G401.6 (cell line): ENCODE measurements around the gene SNX21.
A peak's percentile ranks its signal among the peaks of the same experiment; 100 is the strongest.
"Not testable (repeated sequence)": the region's sequence is repeated elsewhere in the genome, so short reads cannot be mapped to it uniquely, and the experiment has no call there.

ENCODE experiments used
- FAIRE-seq: peaks from 2 replicates; lab custom pipeline; 2012; peaks lifted over from hg19 to GRCh38; lab: Jason Lieb, UNC

SNX21 gene

GRCh38 chr20:45833030-45833882 lies at the start of gene SNX21:
SNX21 (plus strand) TSS chr20:45833799; CDS start chr20:45833920, 121 bp downstream.
- no peak for FAIRE-seq

GRCh38 chr20:45788351-45788750 lies 45.2 kb upstream of the SNX21 start:
- no peak for FAIRE-seq

GRCh38 chr20:45792317-45793118 lies 41.1 kb upstream of the SNX21 start:
- no peak for FAIRE-seq

GRCh38 chr20:45796337-45797065 lies 37.1 kb upstream of the SNX21 start:
- no peak for FAIRE-seq

- not testable (repeated sequence) for FAIRE-seq
Observed at GRCh38 chr20:45797510-45797909, 36.1 kb upstream of the SNX21 start.

- FAIRE-seq, result not testable (repeated sequence)
Observed at GRCh38 chr20:45797955-45798354, 35.6 kb upstream of the SNX21 start.

GRCh38 chr20:45798935-45799642 lies 34.5 kb upstream of the SNX21 start:
- no peak for FAIRE-seq

GRCh38 chr20:45801851-45802250 lies 31.7 kb upstream of the SNX21 start:
- FAIRE-seq, result no peak

GRCh38 chr20:45810191-45810970 lies 23.2 kb upstream of the SNX21 start:
- no peak for FAIRE-seq

- FAIRE-seq, result peak; percentile 99
Observed at GRCh38 chr20:45812157-45813005, 21.2 kb upstream of the SNX21 start, which contains the start of gene UBE2C. UBE2C (plus strand) TSS chr20:45812644; CDS start chr20:45812696, 52 bp downstream.

- FAIRE-seq, result no peak
Observed at GRCh38 chr20:45813006-45813340, 20.6 kb upstream of the SNX21 start.

- no peak for FAIRE-seq
Observed at GRCh38 chr20:45813489-45813888, 20.1 kb upstream of the SNX21 start.

GRCh38 chr20:45814314-45814713 lies 19.3 kb upstream of the SNX21 start:
- no peak for FAIRE-seq

- no peak for FAIRE-seq
Observed at GRCh38 chr20:45816951-45817350, 16.6 kb upstream of the SNX21 start.

- peak; percentile 97 for FAIRE-seq
Observed at GRCh38 chr20:45817376-45818194, 16.0 kb upstream of the SNX21 start.

GRCh38 chr20:45818239-45818638 lies 15.4 kb upstream of the SNX21 start:
- FAIRE-seq, result no peak

- peak; percentile 8 for FAIRE-seq
Observed at GRCh38 chr20:45819466-45819865, 14.1 kb upstream of the SNX21 start.

- no peak for FAIRE-seq
Observed at GRCh38 chr20:45821947-45822346, 11.7 kb upstream of the SNX21 start.

GRCh38 chr20:45822857-45823256 lies 10.7 kb upstream of the SNX21 start:
- no peak for FAIRE-seq
